ENCODE data around the gene TSSC4.

Gene TSSC4

DNA sequence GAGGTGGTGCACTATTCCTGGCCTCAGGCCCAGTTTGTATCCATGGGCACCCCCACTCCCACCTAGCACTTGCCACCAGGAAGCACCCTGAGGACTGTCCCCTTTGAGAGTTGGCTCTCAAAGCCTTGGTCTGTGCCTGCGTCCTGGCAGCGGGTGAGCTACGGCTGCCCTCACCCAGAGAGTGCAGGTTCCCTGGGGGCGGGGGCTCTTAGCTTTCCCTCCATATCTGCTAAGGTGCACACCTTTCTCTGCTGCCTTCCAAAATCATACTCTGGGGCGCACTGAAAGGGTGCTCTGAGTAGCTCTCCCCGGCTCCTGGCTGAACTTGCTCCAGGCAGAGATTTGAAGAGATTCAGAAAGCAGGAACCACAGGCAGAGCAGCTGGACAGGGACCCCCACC is 51.4 kb downstream of the TSSC4 start:
- DNase-seq: no peak

GRCh38 chr11:2452321-2453012 is 51.9 kb downstream of the TSSC4 start:
- DNase-seq: no peak

- no peak for DNase-seq
Observed at GRCh38 chr11:2453436-2453835, 52.9 kb downstream of the TSSC4 start.
